H1 (cell line): ENCODE measurements around the gene PASK. TPM values are rescaled to one million over a fixed set of nuclear protein-coding genes. Genes with fewer than 3 reads are reported as not detected.

ENCODE experiments used
- CTCF ChIA-PET: fragments of 300-600 bp; sonication (Branson Sonifier 250); formaldehyde crosslinking; loops from one replicate; lab custom pipeline; 2021; ENCODE audit not compliant: partially characterized antibody; lab: Charles Lee
- POLR2A ChIA-PET: fragments of 300-600 bp; sonication (Branson Sonifier 250); formaldehyde crosslinking; loops from one replicate; lab custom pipeline; 2021; ENCODE audit warnings: inconsistent platforms; ENCODE audit not compliant: partially characterized antibody; lab: Charles Lee
- DNase-seq, 2 experiments: peaks; one replicate each; pipeline versions ENCODE4 v3.0.0 to v3.0.0-alpha.2; 2010 to 2022; ENCODE audit warnings: low spot score in 2 of 2, low read depth in 1 of 2, mixed read lengths in 1 of 2
- FAIRE-seq: peaks from 2 replicates; lab custom pipeline; 2011; peaks lifted over from hg19 to GRCh38; lab: Jason Lieb, UNC
- H2AFZ ChIP-seq: 2 replicates; pipeline ENCODE4 v1.8.1; 2012; ENCODE audit warnings: low read length, inconsistent platforms
- H2AK5ac ChIP-seq: 2 replicates; pipeline ENCODE4 v1.6.1; 2013; ENCODE audit warnings: low read depth, low read length
- H2BK120ac ChIP-seq: replicated peaks from 2 replicates; pipeline ENCODE3; 2013; ENCODE audit warnings: low read depth, low read length, inconsistent platforms
- H2BK12ac ChIP-seq: 2 replicates; pipeline ENCODE4 v1.6.1; 2013; ENCODE audit warnings: low read depth, low read length
- H2BK15ac ChIP-seq: 2 replicates; pipeline ENCODE4 v1.6.1; 2013; ENCODE audit warnings: low read length
- H2BK20ac ChIP-seq: 2 replicates; pipeline ENCODE4 v1.6.1; 2013; ENCODE audit warnings: low read length
- H2BK5ac ChIP-seq: 2 replicates; pipeline ENCODE4 v1.6.1; 2013; ENCODE audit warnings: low read depth, low read length
- H3K14ac ChIP-seq: 2 replicates; pipeline ENCODE4 v1.6.1; 2013; ENCODE audit warnings: inconsistent platforms; ENCODE audit not compliant: insufficient read length
- H3K18ac ChIP-seq: 2 replicates; pipeline ENCODE4 v1.6.1; 2013; ENCODE audit warnings: low read length; ENCODE audit errors: extremely low read depth
- H3K23ac ChIP-seq: 2 replicates; pipeline ENCODE4 v1.6.1; 2013; ENCODE audit warnings: inconsistent platforms; ENCODE audit not compliant: insufficient read length
- H3K23me2 ChIP-seq: 2 replicates; pipeline ENCODE4 v1.6.1; 2013; ENCODE audit warnings: low read depth, low read length
- H3K27ac ChIP-seq: 2 replicates; pipeline ENCODE4 v1.6.1; 2011; ENCODE audit warnings: low read depth, low read length, inconsistent platforms
- H3K27me3 ChIP-seq, 4 experiments: replicated peaks in 1 of 4; 1 replicate in 1 of 4; 2 replicates in 3 of 4; pipeline versions ENCODE4 v1.6.1 to v1.8.1; 2011 to 2013; ENCODE audit warnings: low read length in 3 of 4, mild to moderate bottlenecking in 3 of 4, inconsistent platforms in 2 of 4, mixed read lengths in 2 of 4, moderate library complexity in 1 of 4; ENCODE audit not compliant: control insufficient read depth in 3 of 4, insufficient read depth in 3 of 4; ENCODE audit errors: extremely low read depth in 1 of 4
- H3K36me3 ChIP-seq, 4 experiments: 2 replicates each; pipeline versions ENCODE4 v1.6.1 to v1.8.1; 2011 to 2013; ENCODE audit warnings: mild to moderate bottlenecking in 4 of 4, low read length in 3 of 4, moderate library complexity in 2 of 4, control low read depth in 1 of 4, inconsistent platforms in 1 of 4; ENCODE audit not compliant: insufficient read depth in 4 of 4, control insufficient read depth in 2 of 4
- H3K4ac ChIP-seq: replicated peaks from 2 replicates; pipeline ENCODE3; 2013; ENCODE audit warnings: low read length, low read depth, mixed read lengths, inconsistent platforms; ENCODE audit not compliant: insufficient read length
- H3K4me1 ChIP-seq, 4 experiments: replicated peaks in 1 of 4; 1 replicate in 1 of 4; 2 replicates in 3 of 4; pipeline versions ENCODE4 v1.6.1 to v1.8.1; 2011 to 2013; ENCODE audit warnings: low read length in 3 of 4, inconsistent platforms in 2 of 4, mixed read lengths in 1 of 4; ENCODE audit not compliant: insufficient read depth in 4 of 4, control insufficient read depth in 3 of 4
- H3K4me2 ChIP-seq, 2 experiments: 2 replicates each; pipeline versions ENCODE4 v1.6.1 to v1.8.1; 2011 to 2013; ENCODE audit warnings: low read depth in 2 of 2, low read length in 2 of 2, control low read depth in 1 of 2, inconsistent platforms in 1 of 2, mild to moderate bottlenecking in 1 of 2; ENCODE audit not compliant: insufficient read depth in 1 of 2
- H3K4me3 ChIP-seq, 4 experiments: fragments of 200-600, 300-600 bp in 1 of 4; sonication (generic), shearing (Covaris generic), sonication (Bioruptor Twin) in 1 of 4; 2 replicates each; pipeline versions ENCODE4 v1.5.1 to v1.8.1; 2011 to 2016; ENCODE audit warnings: low read length in 4 of 4, low read depth in 3 of 4, control low read depth in 2 of 4, inconsistent platforms in 2 of 4, mild to moderate bottlenecking in 2 of 4, mixed read lengths in 1 of 4, moderate library complexity in 1 of 4; ENCODE audit not compliant: insufficient read depth in 2 of 4; ENCODE audit errors: extremely low read depth in 1 of 4
- H3K56ac ChIP-seq: replicated peaks from 2 replicates; pipeline ENCODE3; 2013; ENCODE audit warnings: low read depth, mild to moderate bottlenecking, mixed read lengths, low read length, inconsistent platforms; ENCODE audit not compliant: insufficient read length
- H3K79me1 ChIP-seq: 2 replicates; pipeline ENCODE4 v1.6.1; 2013; ENCODE audit warnings: low read depth, low read length, control low read depth
- H3K79me2 ChIP-seq, 2 experiments: 2 replicates each; pipeline versions ENCODE4 v1.6.1 to v1.8.1; 2012 to 2013; ENCODE audit warnings: low read length in 2 of 2, mild to moderate bottlenecking in 2 of 2, inconsistent platforms in 1 of 2; ENCODE audit not compliant: insufficient read depth in 2 of 2, control insufficient read depth in 1 of 2
- H3K9ac ChIP-seq, 4 experiments: replicated peaks in 1 of 4; 1 replicate in 1 of 4; 2 replicates in 3 of 4; pipeline versions ENCODE4 v1.6.1 to v1.8.1; 2011 to 2013; ENCODE audit warnings: low read depth in 3 of 4, low read length in 3 of 4, control low read depth in 2 of 4, mild to moderate bottlenecking in 2 of 4, moderate library complexity in 2 of 4, inconsistent platforms in 1 of 4; ENCODE audit errors: extremely low read depth in 1 of 4
- H3K9me3 ChIP-seq, 2 experiments: 2 replicates each; pipeline versions ENCODE4 v1.6.1 to v1.8.1; 2012 to 2013; ENCODE audit warnings: mild to moderate bottlenecking in 2 of 2, moderate library complexity in 2 of 2, control low read depth in 1 of 2, inconsistent platforms in 1 of 2, low read depth in 1 of 2, low read length in 1 of 2, mixed read lengths in 1 of 2; ENCODE audit not compliant: insufficient read depth in 2 of 2
- H4K20me1 ChIP-seq, 2 experiments: replicated peaks in 1 of 2; 2 replicates each; pipeline versions ENCODE3 to v1.8.1; 2011 to 2013; ENCODE audit warnings: inconsistent platforms in 2 of 2, low read length in 2 of 2, mild to moderate bottlenecking in 1 of 2; ENCODE audit not compliant: insufficient read depth in 2 of 2, control insufficient read depth in 1 of 2
- H4K5ac ChIP-seq: 2 replicates; pipeline ENCODE4 v1.6.1; 2013; ENCODE audit warnings: low read length, low read depth, mixed read lengths, inconsistent platforms; ENCODE audit not compliant: insufficient read length
- H4K8ac ChIP-seq: 2 replicates; pipeline ENCODE4 v1.8.0; 2013; ENCODE audit warnings: mild to moderate bottlenecking, moderate library complexity, low read length, inconsistent platforms; ENCODE audit not compliant: insufficient read depth; ENCODE audit errors: extremely low read depth
- H4K91ac ChIP-seq: replicated peaks from 2 replicates; pipeline ENCODE3; 2013; ENCODE audit warnings: low read length, mixed read lengths, inconsistent platforms; ENCODE audit not compliant: insufficient read length
- JUND ChIP-seq: IDR thresholded peaks from 2 replicates; pipeline ENCODE4 v1.6.1; 2011; ENCODE audit warnings: mild to moderate bottlenecking, improper control_type of control experiment, low read length
- KDM1A ChIP-seq: fragments of 200-600, 300-600 bp; sonication (generic); IDR thresholded peaks from 2 replicates; pipeline ENCODE4 v1.7.1; 2016; ENCODE audit warnings: mild to moderate bottlenecking, low read length, borderline replicate concordance
- SIN3A ChIP-seq, 2 experiments: IDR thresholded peaks in 1 of 2; conservative IDR thresholded peaks in 1 of 2; 2 replicates each; pipeline ENCODE4 v1.6.1; 2011 to 2012; ENCODE audit warnings: low read length in 2 of 2, improper control_type of control experiment in 1 of 2, low read depth in 1 of 2, mild to moderate bottlenecking in 1 of 2
- TAF1 ChIP-seq: IDR thresholded peaks from 2 replicates; pipeline ENCODE4 v1.6.1; 2011; ENCODE audit warnings: mild to moderate bottlenecking, low read depth, low read length
- TBP ChIP-seq: IDR thresholded peaks from 2 replicates; pipeline ENCODE4 v1.6.1; 2011; ENCODE audit warnings: low read depth, low read length, improper control_type of control experiment
- USF2 ChIP-seq: IDR thresholded peaks from 2 replicates; pipeline ENCODE4 v1.6.1; 2011; ENCODE audit warnings: low read length, improper control_type of control experiment
- WGBS, 2 experiments: shearing (Covaris generic) in 1 of 2; methylation state at CpG; one replicate each; pipeline versions ENCODE4 v1.1.6 to v1.1.7; 2013 to 2015; ENCODE audit warnings: low lambda C conversion rate in 2 of 2, mixed read lengths in 2 of 2, inconsistent platforms in 1 of 2, low coverage in 1 of 2, missing lambda C conversion rate in 1 of 2; ENCODE audit not compliant: insufficient replicate concordance in 2 of 2, insufficient coverage in 1 of 2, insufficient read length in 1 of 2; ENCODE audit errors: extremely low coverage in 1 of 2, missing lambda C conversion rate in 1 of 2; 5-methylcytosine and 5-hydroxymethylcytosine counted together
- polyA plus RNA-seq, 7 experiments: library from polyadenylated mRNA; depleted of rRNA in 3 of 7; stranded (reverse) in 5 of 7; unstranded in 2 of 7; fragments of >200 nt in 5 of 7; fragments of 200-250 nt in 2 of 7; gene quantifications; 1 replicate in 5 of 7; 2 replicates in 1 of 7; 4 replicates in 1 of 7; pipeline versions ENCODE4 v1.2.1 to v1.2.3, GENCODE V29; 2011 to 2013; ENCODE audit warnings: missing spikeins in 2 of 7, mixed read lengths in 2 of 7
- total RNA-seq: library from RNA; stranded (reverse); fragmentation: NEBNext Ultra II Directional; extraction: Animal tissue kit (Norgen Biotek cat#: 25700); gene quantifications from 2 replicates; pipeline ENCODE4 v1.2.1, GENCODE V29; 2021

PASK gene
- total and polyA plus RNA-seq, 2 of the 8 experiments (the other 6 are each of a cell fraction or from before 2014, with no cell fraction given): 20.5 to 66.1 TPM

- Histone ChIP-seq H4K20me1 (peaks cover 0 to 16% of the 10 kb centered on the region in 2 experiments), H4K91ac (no peak overlapping the region), H2BK20ac (no peak overlapping the region), H3K4me1 (no peaks in the 10 kb centered on the region), H3K18ac (no peak overlapping the region), H4K5ac (no peak overlapping the region), H2BK5ac (no peak overlapping the region), H3K56ac (no peak overlapping the region), H3K23me2 (0 out of 2 replicates have a peak, but pooled peaks cover 3% of the 10 kb centered on the region), H2BK12ac (no peak overlapping the region), H3K9ac (no peak overlapping the region), H3K27ac (no peak overlapping the region), H2AK5ac (no peak overlapping the region), H2BK120ac (no peak overlapping the region), H2AFZ (no peak overlapping the region), H3K23ac (no peak overlapping the region), H3K36me3 (peaks cover 5 to 17% (median 9%) of the 10 kb centered on the region in 4 experiments; a peak in 7 of 8 replicates), H3K4me2 (no peak overlapping the region), H3K79me1 (peaks cover 8% of the 10 kb centered on the region), H3K14ac (no peak overlapping the region), H3K4ac (no peak overlapping the region), H3K79me2 (peaks cover 4 to 21% of the 10 kb centered on the region in 2 experiments; a peak in 3 of 4 replicates), H3K4me3 (no peak overlapping the region), H3K27me3 (no peaks in the 10 kb centered on the region; a peak in 1 of 7 replicates), H3K9me3 (no peaks in the 10 kb centered on the region), H4K8ac (no peak overlapping the region), H2BK15ac (no peak overlapping the region)
- DNase-seq (no peak), FAIRE-seq (no peak)
- 88% methylated on average over 9 of the region's 9 CpGs; no CpG with 5 or more reads in 1 of the 2 experiments for WGBS, 2 experiments
- POLR2A ChIA-PET: no interaction called here
- CTCF ChIA-PET: interaction anchor here (0.7 to 0.9 kb wide), 2 partner anchors 84 to 123 kb away, joined by 3 to 4 read pairs; no protein-coding TSS in a partner anchor
- TF ChIP-seq USF2: no peak
- TF ChIP-seq TBP: no peak
- no peak for TF ChIP-seq SIN3A (conservative IDR thresholded peaks at IDR 0.05 in 1 of 2, IDR thresholded peaks at IDR 0.05 in 1 of 2; ENCODE audit: low read depth in 1 of 2, low read length in 2 of 2)
- TF ChIP-seq TAF1: no peak
- TF ChIP-seq KDM1A: no peak
- no peak for TF ChIP-seq JUND
Measured at GRCh38 chr2:241142593-241142992, 6.7 kb downstream of the PASK start.
